Small intestine (tissue), 7 donors: Measurements from ENCODE around the gene GPATCH8. TPM values are rescaled to one million over a fixed set of nuclear protein-coding genes. Genes with fewer than 3 reads are reported as not detected.
"Not testable (repeated sequence)": the region's sequence is repeated elsewhere in the genome, so short reads cannot be mapped to it uniquely, and the experiment has no call there.

Experiments used
- DNase-seq, 2 donors: peaks; one replicate each; pipeline versions ENCODE4 v3.0.0 to v3.0.0-alpha.2; 2013
- FAIRE-seq: peaks from 2 replicates; lab custom pipeline; 2012; peaks lifted over from hg19 to GRCh38; lab: Jason Lieb, UNC
- H3K27ac ChIP-seq, 3 donors: one replicate each; pipeline ENCODE4 v1.5.1; 2013; ENCODE audit warnings: low read length in 2 of 3, mild to moderate bottlenecking in 2 of 3, control low read depth in 1 of 3, inconsistent platforms in 1 of 3, low read depth in 1 of 3, moderate library complexity in 1 of 3
- H3K27me3 ChIP-seq, 3 donors: one replicate each; pipeline ENCODE4 v1.6.1; 2013; ENCODE audit warnings: low read length in 3 of 3, inconsistent platforms in 1 of 3; ENCODE audit not compliant: control insufficient read depth in 3 of 3, insufficient read depth in 3 of 3
- H3K36me3 ChIP-seq, 3 donors: one replicate each; pipeline ENCODE4 v1.6.1; 2013; ENCODE audit warnings: low read length in 3 of 3, inconsistent platforms in 1 of 3, low read depth in 1 of 3, mild to moderate bottlenecking in 1 of 3, moderate library complexity in 1 of 3; ENCODE audit not compliant: control insufficient read depth in 3 of 3, insufficient read depth in 2 of 3
- H3K4me1 ChIP-seq, 3 donors: one replicate each; pipeline ENCODE4 v1.6.1; 2013; ENCODE audit warnings: low read length in 2 of 3, inconsistent platforms in 1 of 3, low read depth in 1 of 3, mild to moderate bottlenecking in 1 of 3, moderate library complexity in 1 of 3; ENCODE audit not compliant: control insufficient read depth in 3 of 3, insufficient read depth in 2 of 3
- H3K4me3 ChIP-seq, 3 donors: one replicate each; pipeline ENCODE4 v1.5.1; 2013; ENCODE audit warnings: low read length in 3 of 3, control low read depth in 1 of 3, inconsistent platforms in 1 of 3, low read depth in 1 of 3, mild to moderate bottlenecking in 1 of 3, moderate library complexity in 1 of 3
- H3K9me3 ChIP-seq, 2 donors: one replicate each; pipeline ENCODE4 v1.6.1; 2013; ENCODE audit warnings: low read depth in 1 of 2, low read length in 1 of 2; ENCODE audit not compliant: control insufficient read depth in 2 of 2, insufficient read depth in 1 of 2
- WGBS, 3 donors: extraction: QIAGEN DNeasy Blood & Tissue Kit; methylation state at CpG; one replicate each; pipeline ENCODE4 v1.1.7; 2013; 5-methylcytosine and 5-hydroxymethylcytosine counted together
- polyA plus RNA-seq, 4 donors: library from polyadenylated mRNA; stranded (reverse) in 3 of 4; unstranded in 1 of 4; fragments of 200-250 nt in 3 of 4; fragments of 120-200 nt in 1 of 4; gene quantifications; one replicate each; pipeline versions ENCODE4 v1.2.1 to v1.2.3, GENCODE V29; 2013
- donor health status: healthy with polysubstance abuse.
- donor health status: control.
- donor health status: control.
- donor health status: Bipolar disorder and iron deficiency.
- donor health status: healthy.

GPATCH8 gene
- polyA plus RNA-seq, 4 donors, result 7.3 to 29.6 (median 10.7) TPM

DNA sequence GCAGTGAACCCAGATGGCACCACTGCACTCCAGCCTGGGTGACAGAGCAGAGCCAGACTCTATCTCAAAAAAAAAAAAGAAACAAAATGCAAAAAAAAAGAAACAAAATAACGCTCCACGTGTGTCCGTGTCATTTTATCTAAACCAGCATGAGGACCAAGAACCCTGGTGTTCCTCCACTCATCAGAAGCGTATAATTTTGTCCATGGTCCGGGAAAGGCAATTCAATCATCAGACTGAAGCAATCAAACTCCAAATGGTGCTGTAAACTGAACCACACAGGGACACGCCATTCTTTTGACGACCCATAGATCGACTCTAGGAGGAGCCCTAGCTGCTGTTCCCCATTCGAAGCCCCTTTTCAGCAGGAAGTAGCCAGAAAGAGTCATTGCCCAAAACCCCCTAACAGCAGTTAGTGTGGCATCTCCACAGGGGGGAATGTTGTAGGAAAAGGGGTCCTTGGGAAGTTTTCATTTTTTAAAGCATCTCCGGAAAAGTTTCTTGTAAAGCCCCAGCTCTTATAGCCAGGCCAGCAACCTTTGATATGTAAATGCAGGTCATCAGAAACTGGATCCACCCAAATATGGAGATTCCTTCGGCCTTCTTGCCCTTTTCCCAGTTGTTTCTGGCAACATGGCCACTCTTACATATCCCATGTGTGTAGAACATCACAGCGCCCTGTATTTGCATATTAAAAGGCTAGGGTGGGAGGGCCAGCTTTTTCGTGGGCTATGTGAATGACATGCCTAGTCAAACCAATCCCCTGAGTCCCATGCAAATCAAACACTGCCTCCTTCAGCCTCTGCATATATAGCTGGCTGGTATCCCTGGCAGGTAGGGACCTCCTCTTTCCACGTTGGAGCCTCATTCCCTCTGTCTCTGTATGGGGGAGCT is 8.3 kb upstream of the GPATCH8 start:
- 40 to 48% (median 40%) methylated on average over 14 of the region's 14 CpGs for WGBS, 3 donors
- not testable (repeated sequence) for H3K27me3 ChIP-seq, H3K27ac ChIP-seq, H3K9me3 ChIP-seq, H3K4me3 ChIP-seq, DNase-seq, H3K4me1 ChIP-seq, H3K36me3 ChIP-seq, FAIRE-seq

DNA sequence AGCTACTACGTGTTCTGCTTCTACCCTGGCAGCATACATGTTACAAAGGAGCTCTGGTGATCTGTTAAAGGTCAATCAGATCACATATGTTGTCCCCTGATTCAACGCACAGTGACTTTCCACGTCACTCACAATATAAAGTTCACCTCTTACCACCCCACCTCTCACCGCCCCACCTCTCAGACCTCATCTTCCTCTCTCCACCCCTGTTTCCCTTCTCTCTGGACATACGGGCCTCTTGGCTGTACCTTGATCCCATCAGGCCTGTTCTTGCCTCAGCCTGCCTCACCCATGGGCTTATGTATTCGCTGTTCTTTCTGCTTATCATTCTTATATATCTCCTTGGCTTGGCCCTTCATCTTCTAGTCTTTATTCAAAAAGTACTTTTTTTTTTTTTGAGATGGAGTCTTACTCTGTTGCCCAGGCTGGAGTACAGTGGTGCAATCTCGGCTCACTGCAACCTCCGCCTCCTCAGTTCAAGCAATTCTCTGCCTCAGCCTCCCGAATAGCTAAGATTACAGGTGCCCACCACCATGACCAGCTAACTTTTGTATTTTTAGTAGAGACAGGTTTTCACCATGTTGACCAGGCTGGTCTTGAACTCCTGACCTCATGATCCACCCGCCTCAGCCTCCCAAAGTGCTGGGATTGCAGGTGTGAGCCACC is 3.9 kb upstream of the GPATCH8 start:
- not testable (repeated sequence) for FAIRE-seq, H3K27me3 ChIP-seq, H3K9me3 ChIP-seq, H3K4me3 ChIP-seq, H3K36me3 ChIP-seq
- Histone ChIP-seq H3K27ac (peak overlapping the region in 1 of 3 donors; percentile 68), H3K4me1 (peaks cover 0 to 14% (median 2%) of the 10 kb centered on the region in 3 donors)
- peak; percentile 80 to 81 for DNase-seq
- WGBS, 3 donors, result 58 to 77% (median 63%) methylated on average over 10 of the region's 10 CpGs

DNA sequence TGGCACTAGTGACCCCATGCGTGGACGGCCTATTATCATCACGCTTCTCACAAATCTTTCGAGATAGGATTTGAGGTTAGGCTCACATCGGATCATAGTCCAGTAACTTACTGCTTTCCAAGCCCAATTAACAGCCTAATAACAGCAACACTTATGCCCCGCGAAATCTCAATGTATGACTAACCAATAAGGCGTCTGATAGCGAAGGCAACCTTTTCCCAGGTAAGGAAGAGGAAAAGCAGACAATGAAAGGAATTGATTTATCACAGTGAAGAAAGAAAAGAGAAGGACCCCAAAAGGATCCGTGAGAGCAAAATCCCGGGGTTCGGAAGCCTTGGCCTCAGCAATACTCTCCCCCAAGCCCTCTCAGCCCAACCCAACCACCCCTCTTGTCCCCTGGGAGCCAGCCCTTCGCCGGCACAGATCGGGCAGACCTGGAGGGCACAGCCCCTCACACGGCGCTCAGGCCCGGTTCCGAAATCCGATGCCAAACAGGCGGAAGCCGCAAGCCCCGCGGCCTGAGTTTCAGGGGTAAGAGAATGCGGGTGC is 534 bp downstream of the GPATCH8 start:
- H3K36me3 ChIP-seq, result no peaks in the 10 kb centered on the region
- DNase-seq (peak in 1 of 2 donors; percentile 82), FAIRE-seq (no peak)
- H3K4me3 ChIP-seq, result peak overlapping the region; percentile 91 to 96 (median 91)
- peak overlapping the region; percentile 94 to 99 (median 96) for H3K27ac ChIP-seq
- H3K4me1 ChIP-seq, result peaks cover 2 to 26% (median 4%) of the 10 kb centered on the region in 3 donors
- 0 to 1% (median 0%) methylated on average over 25 of the region's 25 CpGs for WGBS, 3 donors
- no peaks in the 10 kb centered on the region for H3K27me3 ChIP-seq
- H3K9me3 ChIP-seq, result no peaks in the 10 kb centered on the region

DNA sequence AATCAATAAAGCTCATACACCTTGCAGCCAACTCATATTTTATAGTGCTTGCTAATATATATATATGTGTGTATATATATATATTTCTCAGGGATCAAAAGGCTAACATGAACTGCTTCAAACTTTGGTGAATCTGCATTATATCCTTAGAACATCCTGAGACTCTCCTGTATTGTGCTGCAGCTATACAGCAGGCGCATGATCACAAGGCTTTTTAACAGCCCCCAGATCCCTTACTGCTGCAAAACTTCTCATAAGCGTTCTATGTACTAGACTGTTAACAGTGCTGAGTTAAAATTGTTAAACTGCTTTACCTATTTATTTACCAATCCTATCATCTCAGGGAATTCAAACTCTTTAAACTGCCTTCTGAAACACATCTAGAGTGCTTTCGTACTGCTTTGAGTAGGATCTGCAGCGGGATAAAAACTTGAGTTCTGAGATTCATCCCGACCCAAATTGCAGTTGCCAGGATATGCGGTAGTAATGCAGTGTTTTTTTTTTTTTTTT is 1.3 kb downstream of the GPATCH8 start:
- DNase-seq (peak; percentile 41 to 53), FAIRE-seq (no peak)
- peak overlapping the region; percentile 25 to 96 (median 91) for H3K4me3 ChIP-seq
- no peaks in the 10 kb centered on the region for H3K9me3 ChIP-seq
- peaks cover 2 to 24% (median 4%) of the 10 kb centered on the region in 3 donors for H3K4me1 ChIP-seq
- peak overlapping the region in 1 of 3 donors; percentile 96 for H3K27ac ChIP-seq
- 3 to 13% (median 4%) methylated on average over 6 of the region's 6 CpGs for WGBS, 3 donors
- H3K36me3 ChIP-seq, result no peaks in the 10 kb centered on the region
- H3K27me3 ChIP-seq, result no peaks in the 10 kb centered on the region

DNA sequence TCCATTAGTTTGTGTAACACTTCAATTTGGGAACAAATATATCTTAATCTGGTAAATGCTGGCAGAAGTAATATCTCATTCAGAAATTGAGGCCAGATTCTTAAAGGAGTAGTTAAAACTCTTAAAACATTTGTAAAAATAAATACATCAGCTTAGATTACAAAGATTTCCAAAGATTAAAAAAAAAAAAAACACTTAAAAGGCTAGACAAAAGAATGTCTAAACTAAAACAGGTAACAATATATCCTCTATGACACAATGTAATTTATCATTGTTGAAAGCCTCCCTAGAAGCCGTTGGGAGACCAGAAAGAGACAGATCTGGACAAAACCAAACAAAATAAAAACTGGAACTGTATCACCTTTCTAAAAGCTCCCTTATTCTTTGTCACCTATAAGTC is 3.5 kb downstream of the GPATCH8 start:
- 16 to 31% (median 27%) methylated on average over 1 of the region's 1 CpG for WGBS, 3 donors
- Histone ChIP-seq H3K4me1 (peaks cover 0 to 20% (median 4%) of the 10 kb centered on the region in 3 donors), H3K9me3 (no peaks in the 10 kb centered on the region), H3K36me3 (no peaks in the 10 kb centered on the region), H3K27me3 (no peaks in the 10 kb centered on the region), H3K4me3 (no peak overlapping the region), H3K27ac (no peak overlapping the region)
- DNase-seq (no peak), FAIRE-seq (no peak)

DNA sequence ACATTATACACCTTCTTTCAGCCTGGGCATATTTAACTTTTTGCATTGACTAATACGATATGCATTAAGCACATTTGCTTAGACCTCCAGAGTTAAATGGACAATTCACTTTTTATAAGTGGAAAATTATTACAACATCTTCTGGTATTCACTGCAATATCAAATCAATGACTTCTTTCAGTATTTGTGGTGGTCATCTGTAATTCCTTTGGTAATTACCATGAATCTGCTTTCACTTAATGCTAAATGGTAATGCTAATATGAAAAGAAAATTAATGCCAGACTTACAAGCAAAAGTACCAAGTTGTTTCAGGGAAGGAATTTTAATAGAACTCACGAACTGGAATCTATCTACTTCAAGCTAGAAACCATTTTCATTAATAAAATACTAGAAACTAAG is 6.4 kb downstream of the GPATCH8 start:
- DNase-seq, result no peak
- Histone ChIP-seq H3K27ac (no peak overlapping the region), H3K4me1 (peaks cover 1 to 12% (median 4%) of the 10 kb centered on the region in 3 donors), H3K36me3 (no peaks in the 10 kb centered on the region), H3K9me3 (no peaks in the 10 kb centered on the region), H3K4me3 (no peak overlapping the region), H3K27me3 (no peaks in the 10 kb centered on the region)
- 81 to 89% (median 85%) methylated on average over 2 of the region's 2 CpGs for WGBS, 3 donors
- FAIRE-seq, result no peak

DNA sequence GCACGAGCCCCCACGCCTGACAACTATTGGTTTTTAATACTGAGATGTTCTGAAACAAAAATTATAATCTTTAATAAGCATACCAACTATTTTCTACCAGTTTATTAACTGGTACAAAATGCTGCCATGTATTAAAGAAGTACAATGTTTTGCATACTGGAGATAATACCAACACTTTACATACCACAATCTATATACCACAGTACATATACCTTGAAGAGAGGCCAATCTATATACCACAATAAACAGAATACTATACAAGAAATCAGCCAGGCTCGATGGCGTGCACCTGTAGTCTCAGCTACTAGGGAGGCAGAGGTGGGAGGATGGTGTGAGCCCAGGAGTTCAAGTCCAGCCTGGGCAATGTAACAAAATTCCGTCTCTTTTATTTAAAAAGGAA is 9.9 kb downstream of the GPATCH8 start:
- H3K4me1 ChIP-seq, result peaks cover 0 to 1% (median 0%) of the 10 kb centered on the region in 3 donors
- DNase-seq, result no peak
- H3K36me3 ChIP-seq, result peaks cover 0 to 10% (median 3%) of the 10 kb centered on the region in 3 donors
- 83 to 90% (median 86%) methylated on average over 5 of the region's 5 CpGs for WGBS, 3 donors
- H3K9me3 ChIP-seq, result no peaks in the 10 kb centered on the region
- no peak overlapping the region for H3K4me3 ChIP-seq
- no peaks in the 10 kb centered on the region for H3K27me3 ChIP-seq
- no peak for FAIRE-seq
- no peak overlapping the region for H3K27ac ChIP-seq

DNA sequence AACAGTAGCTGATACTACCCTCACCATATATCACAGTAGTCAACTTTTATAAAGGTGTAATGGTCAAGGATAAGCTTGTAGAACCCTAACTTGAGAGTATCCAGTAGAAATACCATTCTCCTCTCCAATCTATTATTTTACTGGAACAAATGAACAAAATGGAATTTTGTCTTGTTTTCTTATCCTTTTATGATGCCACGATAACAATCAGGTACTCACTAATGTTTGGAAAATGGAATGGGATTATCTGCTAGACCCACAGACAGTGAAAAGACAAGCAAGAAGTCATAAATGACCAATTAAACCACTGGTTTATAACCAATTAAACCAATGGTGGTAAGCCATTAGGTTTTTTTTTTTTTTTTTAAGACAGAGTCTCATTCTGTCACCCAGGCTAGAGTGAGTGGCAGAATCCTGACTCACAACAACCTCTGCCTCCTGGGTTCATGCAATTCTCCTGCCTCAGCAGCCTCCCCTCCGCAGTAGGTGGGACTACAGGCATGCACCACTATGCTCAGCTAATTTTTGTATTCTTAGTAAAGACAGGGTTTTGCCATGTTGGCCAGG is 10.4 kb downstream of the GPATCH8 start:
- H3K27me3 ChIP-seq, result no peaks in the 10 kb centered on the region
- H3K4me1 ChIP-seq, result peaks cover 0 to 1% (median 0%) of the 10 kb centered on the region in 3 donors
- DNase-seq (no peak), FAIRE-seq (no peak)
- no peak overlapping the region for H3K27ac ChIP-seq
- peaks cover 0 to 12% (median 3%) of the 10 kb centered on the region in 3 donors for H3K36me3 ChIP-seq
- H3K9me3 ChIP-seq, result no peaks in the 10 kb centered on the region
- H3K4me3 ChIP-seq, result no peak overlapping the region
- WGBS, 3 donors, result 92 to 97% (median 94%) methylated on average over 2 of the region's 2 CpGs
